GM10266 (cell line): Measurements from ENCODE around the gene EHD4.

Experiments
- DNase-seq: peaks from one replicate; pipeline ENCODE4 v3.0.0; 2012; ENCODE audit errors: extremely low spot score
- CTCF ChIP-seq: IDR thresholded peaks from 2 replicates; pipeline ENCODE4 v1.5.1; 2012; ENCODE audit warnings: mild to moderate bottlenecking, low read depth; ENCODE audit not compliant: control insufficient read depth, insufficient read depth; ENCODE audit errors: missing control alignments

Gene EHD4

DNA sequence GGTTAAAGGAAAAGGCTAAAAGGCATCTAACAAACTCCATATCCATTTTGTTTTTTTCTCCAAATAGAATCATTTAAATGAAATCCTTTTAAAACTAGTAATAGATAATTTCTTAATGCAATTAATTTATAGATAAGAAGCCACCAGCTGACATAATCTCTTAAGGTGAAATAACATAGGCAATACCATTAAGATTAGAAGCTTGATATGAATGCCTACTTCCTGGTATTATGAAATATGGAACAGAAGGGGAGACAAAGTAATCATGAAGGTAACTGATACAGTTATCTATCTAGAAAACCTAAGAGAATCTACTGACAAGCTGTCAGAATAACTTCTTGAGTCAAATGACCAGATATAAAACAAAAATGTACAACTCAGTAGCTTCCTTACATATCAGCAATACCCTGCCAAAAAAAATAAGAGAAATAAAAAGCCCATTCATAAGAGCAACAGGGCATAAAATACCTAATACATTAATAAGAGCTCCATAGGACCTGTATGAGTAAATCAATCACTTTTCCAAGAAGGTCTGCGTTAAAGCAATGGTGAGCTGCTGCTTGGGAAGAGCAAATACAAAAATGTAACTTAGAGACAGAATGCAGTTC, 10.7 kb downstream of the EHD4 start:
- no peak for DNase-seq
- TF ChIP-seq CTCF: no peak

GRCh38 chr15:41961001-41961518, 11.3 kb downstream of the EHD4 start:
- TF ChIP-seq CTCF: no peak
- no peak for DNase-seq

DNA sequence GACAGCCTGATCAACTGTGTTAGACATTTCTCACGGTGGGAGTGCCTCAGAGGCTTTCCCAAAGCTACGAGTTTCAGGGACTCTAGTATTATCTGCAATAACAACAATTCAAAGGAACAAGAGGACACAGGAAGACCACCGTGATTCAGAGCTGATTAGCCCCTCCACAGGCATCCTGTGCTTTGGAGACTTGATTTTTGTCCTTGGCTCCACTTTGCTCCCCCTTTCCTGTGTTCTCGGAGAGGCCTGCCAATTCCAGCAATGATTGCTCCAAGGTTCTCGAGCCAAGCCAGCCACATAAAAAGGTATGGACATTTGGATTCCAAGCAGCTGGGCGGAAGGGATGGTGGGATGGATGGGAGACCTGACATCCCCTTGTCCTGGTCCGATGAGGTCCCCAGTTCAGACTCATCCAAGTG, 14.3 kb downstream of the EHD4 start:
- DNase-seq: no peak
- TF ChIP-seq CTCF: no peak

GRCh38 chr15:41957021-41957897, 15.1 kb downstream of the EHD4 start:
- peak; percentile 56 for DNase-seq
- TF ChIP-seq CTCF: no peak

DNA sequence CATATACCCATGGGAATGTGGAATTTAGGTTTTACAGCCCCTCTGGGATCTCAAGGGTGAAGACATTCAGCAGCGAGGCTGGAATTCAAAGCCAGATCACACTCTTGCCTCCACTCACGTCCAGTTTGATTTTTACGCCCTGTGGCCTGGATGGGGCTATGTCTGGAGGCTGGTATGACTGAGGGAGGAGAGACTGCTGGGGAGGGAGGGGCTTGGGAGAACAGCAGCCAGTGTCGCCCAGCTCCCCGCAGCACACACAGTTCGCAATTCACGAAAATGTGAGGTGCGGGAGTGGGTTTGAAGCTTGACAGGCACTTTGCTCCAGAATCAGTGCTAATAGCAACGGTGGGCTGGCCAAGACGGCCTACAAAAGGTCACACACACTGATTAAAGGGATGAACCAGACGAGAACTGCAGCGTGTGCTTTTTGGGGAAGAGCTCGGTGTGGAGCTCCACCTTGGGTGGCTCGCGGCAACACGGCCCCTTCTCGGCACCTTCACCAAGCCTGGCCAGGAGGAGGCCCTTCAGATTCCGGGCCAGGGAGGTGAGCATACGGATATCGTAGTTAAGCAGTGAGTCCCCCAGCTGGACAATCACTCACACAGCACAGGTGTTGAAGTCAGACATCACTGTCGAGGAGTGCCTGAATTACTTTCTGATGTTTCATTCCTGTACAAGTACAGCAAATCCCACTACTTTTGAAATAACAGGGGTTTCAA, 16.4 kb downstream of the EHD4 start:
- DNase-seq: no peak
- TF ChIP-seq CTCF: no peak

- TF ChIP-seq CTCF: no peak
- DNase-seq: no peak
Observed at GRCh38 chr15:41955100-41955499, 17.3 kb downstream of the EHD4 start.
